HepG2 (cell line): ENCODE measurements around the gene CASS4. TPM values are rescaled to one million over a fixed set of nuclear protein-coding genes. Genes with fewer than 3 reads are reported as not detected.

Source experiments
- ATAC-seq: fragments of 200-7000 bp; cut with Tn5 transposase; 3 replicates; pipeline ENCODE4 v1.9.1; 2020; ENCODE audit warnings: mild to moderate bottlenecking, moderate library complexity
- BruUV-seq: library from RNA; stranded (reverse); fragments of 400-500 nt; replicated peaks from 2 replicates; lab custom pipeline; 2021; lab: Mats Ljungman, UMichigan
- CTCF ChIA-PET: fragments of 300-600 bp; formaldehyde crosslinking; extraction: SDS; loops from one replicate; lab custom pipeline; 2021; ENCODE audit warnings: low total read pairs, inconsistent platforms, low intra/inter-chr PET ratio; lab: Yijun Ruan, JAX
- POLR2A ChIA-PET: fragments of 350-600 bp; sonication (Branson Sonifier 250); formaldehyde crosslinking; loops from one replicate; lab custom pipeline; 2020; ENCODE audit warnings: antibody characterized with exemption, inconsistent platforms; lab: Yijun Ruan, JAX
- DNase-seq: peaks from one replicate; pipeline ENCODE4 v3.0.0-alpha.2; 2015; ENCODE audit warnings: low spot score
- FAIRE-seq: peaks from 3 replicates; lab custom pipeline; 2011; peaks lifted over from hg19 to GRCh38; lab: Jason Lieb, UNC
- H2AFZ ChIP-seq: one replicate; pipeline ENCODE4 v1.6.1; 2011; ENCODE audit warnings: low read length, inconsistent platforms
- H3K27ac ChIP-seq: fragments of 300-600 bp; 3 replicates; pipeline ENCODE4 v1.8.0; 2011; ENCODE audit warnings: mixed run types, mild to moderate bottlenecking, mixed read lengths, low read length, inconsistent platforms; ENCODE audit not compliant: insufficient read depth; ENCODE audit errors: extremely low read length
- H3K27me3 ChIP-seq, 2 experiments: fragments of 200-600 bp in 1 of 2; 2 replicates in 1 of 2; 3 replicates in 1 of 2; pipeline versions ENCODE4 v1.6.0 to v1.8.0; 2011; ENCODE audit warnings: low read length in 2 of 2, mild to moderate bottlenecking in 2 of 2, moderate library complexity in 2 of 2, inconsistent platforms in 1 of 2; ENCODE audit not compliant: insufficient read depth in 2 of 2, control insufficient read depth in 1 of 2
- H3K36me3 ChIP-seq, 2 experiments: fragments of 200-600 bp in 1 of 2; replicated peaks in 1 of 2; 2 replicates in 1 of 2; 3 replicates in 1 of 2; pipeline versions ENCODE4 v1.5.1 to v1.8.0; 2011; ENCODE audit warnings: low read length in 2 of 2, inconsistent platforms in 1 of 2; ENCODE audit not compliant: insufficient read depth in 2 of 2, control insufficient read depth in 1 of 2
- H3K4me1 ChIP-seq: 2 replicates; pipeline ENCODE4 v1.5.1; 2012; ENCODE audit warnings: low read length, inconsistent platforms; ENCODE audit not compliant: insufficient read depth
- H3K4me2 ChIP-seq: 2 replicates; pipeline ENCODE4 v1.6.0; 2011; ENCODE audit warnings: low read depth, low read length, inconsistent platforms
- H3K4me3 ChIP-seq, 3 experiments: fragments of 200-600 bp in 1 of 3; sonication (generic), shearing (Covaris generic) in 1 of 3; replicated peaks in 1 of 3; 2 replicates each; pipeline ENCODE4 v1.5.1; 2011 to 2016; ENCODE audit warnings: low read length in 3 of 3, inconsistent platforms in 2 of 3, low read depth in 2 of 3, mild to moderate bottlenecking in 2 of 3, control low read depth in 1 of 3, mixed read lengths in 1 of 3; ENCODE audit not compliant: insufficient read depth in 1 of 3
- H3K79me2 ChIP-seq: one replicate; pipeline ENCODE4 v1.6.1; 2011; ENCODE audit warnings: low read length, inconsistent platforms; ENCODE audit not compliant: insufficient read depth
- H3K9ac ChIP-seq: 2 replicates; pipeline ENCODE4 v1.6.0; 2011; ENCODE audit warnings: mild to moderate bottlenecking, low read depth, low read length, inconsistent platforms; ENCODE audit not compliant: insufficient read depth
- H3K9me3 ChIP-seq: 2 replicates; pipeline ENCODE4 v1.5.1; 2012; ENCODE audit warnings: mild to moderate bottlenecking, low read length
- H4K20me1 ChIP-seq: 2 replicates; pipeline ENCODE4 v1.6.0; 2011; ENCODE audit warnings: inconsistent platforms, mild to moderate bottlenecking, low read length, moderate library complexity; ENCODE audit not compliant: insufficient read depth
- ESRRA ChIP-seq: sonication (generic); formaldehyde crosslinking; IDR thresholded peaks from 2 replicates; pipeline ENCODE4 v1.5.1; 2020; ENCODE audit warnings: mild to moderate bottlenecking, low read depth, missing genetic modification reagents
- ETV6 ChIP-seq: sonication (generic); formaldehyde crosslinking; conservative IDR thresholded peaks from 2 replicates; pipeline ENCODE4 v1.4.0; 2020; ENCODE audit warnings: missing genetic modification reagents
- GATAD2A ChIP-seq: IDR thresholded peaks from 2 replicates; pipeline ENCODE4 v1.6.1; 2016
- IKZF4 ChIP-seq: sonication (generic); formaldehyde crosslinking; IDR thresholded peaks from 2 replicates; pipeline ENCODE4 v1.5.1; 2020; ENCODE audit warnings: borderline replicate concordance, mild to moderate bottlenecking, low read depth, missing genetic modification reagents; ENCODE audit errors: not compliant biosample characterization
- NFKBIZ ChIP-seq: IDR thresholded peaks from 2 replicates; pipeline ENCODE4 v1.6.1; 2018; ENCODE audit warnings: missing genetic modification reagents, missing compliant biosample characterization
- PHF21A ChIP-seq: sonication (generic); formaldehyde crosslinking; IDR thresholded peaks from 2 replicates; pipeline ENCODE4 v1.5.0; 2020; ENCODE audit warnings: mild to moderate bottlenecking, missing genetic modification reagents
- PHF8 ChIP-seq: sonication (generic); formaldehyde crosslinking; IDR thresholded peaks from 2 replicates; pipeline ENCODE4 v1.5.0; 2020; ENCODE audit warnings: missing genetic modification reagents
- SMAD9 ChIP-seq: sonication (generic); formaldehyde crosslinking; IDR thresholded peaks from 2 replicates; pipeline ENCODE4 v1.5.1; 2020; ENCODE audit warnings: mild to moderate bottlenecking, missing genetic modification reagents
- TEAD3 ChIP-seq: optimal IDR thresholded peaks from 2 replicates; pipeline ENCODE3; 2016; ENCODE audit warnings: borderline replicate concordance
- ZNF432 ChIP-seq: sonication (generic); formaldehyde crosslinking; IDR thresholded peaks from 2 replicates; pipeline ENCODE4 v1.5.0; 2020; ENCODE audit warnings: missing genetic modification reagents, mild to moderate bottlenecking, borderline replicate concordance
- ZNF556 ChIP-seq: sonication (generic); formaldehyde crosslinking; IDR thresholded peaks from 2 replicates; pipeline ENCODE4 v1.4.0; 2020; ENCODE audit warnings: mild to moderate bottlenecking, missing genetic modification reagents, borderline replicate concordance
- ZNF557 ChIP-seq: sonication (generic); formaldehyde crosslinking; IDR thresholded peaks from 2 replicates; pipeline ENCODE4 v1.4.0; 2020; ENCODE audit warnings: missing genetic modification reagents
- ZNF713 ChIP-seq: sonication (generic); formaldehyde crosslinking; IDR thresholded peaks from 2 replicates; pipeline ENCODE4 v1.4.0; 2020; ENCODE audit warnings: mild to moderate bottlenecking, missing genetic modification reagents
- ZNF792 ChIP-seq: IDR thresholded peaks from 2 replicates; pipeline ENCODE4 v1.6.1; 2016
- WGBS: methylation state at CpG from one replicate; pipeline ENCODE4 v1.1.6; 2017; ENCODE audit warnings: low lambda C conversion rate; 5-methylcytosine and 5-hydroxymethylcytosine counted together
- in situ Hi-C: cut with HindIII; loops from 2 replicates; pipeline ENCODE4 v1.10.0; 2017; ENCODE audit warnings: low pct_unique_long_range_greater_than_20kb; ENCODE audit not compliant: extremely low pct_ligation_motif_present
- intact Hi-C: fragments of 100-400 bp; cut with micrococcal nuclease; formaldehyde crosslinking; loops from one replicate; pipeline ENCODE4 v1.10.0; 2022; ENCODE audit not compliant: unreplicated experiment
- polyA plus RNA-seq, 8 experiments: library from polyadenylated mRNA; depleted of rRNA in 3 of 8; stranded (reverse) in 7 of 8; unstranded in 1 of 8; fragments of >200 nt; fragmentation: Illumina TruSeq in 4 of 8; extraction: Trizol in 4 of 8; gene quantifications; 2 replicates each; pipeline versions ENCODE4 v1.2.1 to v1.2.3, GENCODE V29; 2011 to 2016; ENCODE audit warnings: low read depth in 4 of 8, missing spikeins in 1 of 8, mixed read lengths in 1 of 8; ENCODE audit not compliant: insufficient read depth in 1 of 8
- total RNA-seq, 5 experiments: library from RNA; depleted of rRNA; stranded (reverse); fragments of >200 nt; fragmentation: Illumina TruSeq; extraction: Trizol; gene quantifications; 2 replicates each; pipeline ENCODE4 v1.2.3, GENCODE V29; 2016; ENCODE audit warnings: low read depth in 1 of 5
- TF ChIP-seq, protein P1 (sequence below): sonication (generic); formaldehyde crosslinking; conservative IDR thresholded peaks from 2 replicates; pipeline ENCODE4 v1.4.0; 2020; ENCODE audit warnings: missing genetic modification reagents
- TF ChIP-seq, protein P2 (sequence below): sonication (generic); formaldehyde crosslinking; IDR thresholded peaks from 2 replicates; pipeline ENCODE4 v1.9.0; 2021; ENCODE audit warnings: missing genetic modification reagents, borderline replicate concordance
- TF ChIP-seq, protein P3 (sequence below): sonication (generic); formaldehyde crosslinking; IDR thresholded peaks from 2 replicates; pipeline ENCODE4 v1.5.0; 2020; ENCODE audit warnings: missing genetic modification reagents
- TF ChIP-seq, protein P4 (sequence below): sonication (generic); formaldehyde crosslinking; IDR thresholded peaks from 2 replicates; pipeline ENCODE4 v1.5.1; 2020; ENCODE audit warnings: mild to moderate bottlenecking, moderate library complexity, missing genetic modification reagents

CASS4 gene
- total and polyA plus RNA-seq, 2 of the 13 experiments (the other 11 are each of a cell fraction or from before 2014, with no cell fraction given) = 0.17 to 0.49 TPM

DNA sequence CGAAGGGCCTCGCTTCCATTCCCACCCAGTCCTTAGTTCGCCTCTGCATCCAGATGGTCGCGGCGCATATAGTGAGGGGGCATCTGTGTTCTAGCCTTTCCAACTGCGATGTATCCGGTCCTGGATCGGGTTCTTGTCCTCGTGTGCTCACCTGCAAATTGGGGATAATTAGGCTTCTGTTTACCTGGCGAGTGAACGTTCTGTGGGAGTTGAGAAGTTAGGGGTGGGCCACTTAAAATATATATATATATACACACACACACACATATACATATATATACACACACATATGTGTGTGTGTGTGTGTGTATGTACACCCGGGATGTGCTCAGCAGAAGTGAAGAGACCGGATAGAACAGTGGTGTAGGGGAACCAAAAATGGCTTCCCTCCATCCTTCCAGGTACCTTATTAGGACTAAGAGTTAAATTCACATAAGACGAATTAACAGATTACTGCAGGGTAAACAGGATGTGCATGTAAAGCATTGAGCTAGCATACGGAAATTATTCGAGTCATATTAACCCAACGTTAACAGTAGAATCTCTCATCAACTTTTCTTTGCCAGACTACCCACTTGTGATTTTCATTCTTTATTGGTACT lies 19.1 kb upstream of the CASS4 start (continued):
- TF ChIP-seq PHF8 (CRISPR knock-in tag) (peak; percentile 56; the same call in 1 of the 2 replicates), ZNF432 (no peak), SMAD9 (CRISPR knock-in tag) (0 out of 2 replicates have a peak, but pooled peaks have one; percentile 9)
- TF ChIP-seq, protein P1, sequence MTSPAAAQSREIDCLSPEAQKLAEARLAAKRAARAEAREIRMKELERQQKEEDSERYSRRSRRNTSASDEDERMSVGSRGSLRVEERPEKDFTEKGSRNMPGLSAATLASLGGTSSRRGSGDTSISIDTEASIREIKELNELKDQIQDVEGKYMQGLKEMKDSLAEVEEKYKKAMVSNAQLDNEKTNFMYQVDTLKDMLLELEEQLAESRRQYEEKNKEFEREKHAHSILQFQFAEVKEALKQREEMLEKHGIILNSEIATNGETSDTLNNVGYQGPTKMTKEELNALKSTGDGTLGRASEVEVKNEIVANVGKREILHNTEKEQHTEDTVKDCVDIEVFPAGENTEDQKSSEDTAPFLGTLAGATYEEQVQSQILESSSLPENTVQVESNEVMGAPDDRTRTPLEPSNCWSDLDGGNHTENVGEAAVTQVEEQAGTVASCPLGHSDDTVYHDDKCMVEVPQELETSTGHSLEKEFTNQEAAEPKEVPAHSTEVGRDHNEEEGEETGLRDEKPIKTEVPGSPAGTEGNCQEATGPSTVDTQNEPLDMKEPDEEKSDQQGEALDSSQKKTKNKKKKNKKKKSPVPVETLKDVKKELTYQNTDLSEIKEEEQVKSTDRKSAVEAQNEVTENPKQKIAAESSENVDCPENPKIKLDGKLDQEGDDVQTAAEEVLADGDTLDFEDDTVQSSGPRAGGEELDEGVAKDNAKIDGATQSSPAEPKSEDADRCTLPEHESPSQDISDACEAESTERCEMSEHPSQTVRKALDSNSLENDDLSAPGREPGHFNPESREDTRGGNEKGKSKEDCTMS (CRISPR knock-in tag) = 0 out of 2 replicates have a peak, but pooled peaks have one; percentile 7
- TF ChIP-seq, all 625 proteins: peak for 26

DNA sequence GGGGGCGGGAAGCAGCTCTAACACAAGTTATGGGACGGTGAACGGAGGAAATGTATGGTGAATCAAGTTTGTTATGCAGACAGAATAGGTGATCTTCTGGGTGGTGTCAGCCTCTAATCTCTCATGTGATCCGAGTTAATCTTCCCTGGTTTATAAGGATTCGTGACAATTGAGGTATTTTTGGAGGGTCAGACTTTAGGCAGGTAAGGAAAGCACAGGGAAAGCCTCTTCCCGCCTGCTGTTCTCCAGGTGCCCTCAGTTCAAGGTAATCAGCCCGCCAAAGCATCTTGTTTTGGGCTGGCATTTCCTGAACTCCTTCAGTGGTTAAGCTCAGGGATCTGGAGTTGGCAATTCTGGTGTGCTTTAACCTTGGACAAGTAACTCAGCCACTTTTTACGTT lies 18.4 kb upstream of the CASS4 start:
- peak overlapping the region; percentile 94 for H3K4me2 ChIP-seq
- no peaks in the 10 kb centered on the region for H3K9me3 ChIP-seq
- H3K36me3 ChIP-seq = peaks cover 21 to 47% of the 10 kb centered on the region in 2 experiments
- BruUV-seq = no TSS peak
- peak overlapping the region; percentile 93 for H3K9ac ChIP-seq
- DNase-seq = no peak
- peaks cover 38% of the 10 kb centered on the region for H3K4me1 ChIP-seq
- H3K4me3 ChIP-seq = peak overlapping the region; percentile 92 to 94 (median 93)
- no peak overlapping the region for H2AFZ ChIP-seq
- 62% methylated on average over 8 of the region's 8 CpGs for WGBS
- no peaks in the 10 kb centered on the region for H4K20me1 ChIP-seq
- intact Hi-C loops = loop anchor here (2.0 kb wide), 2 partner anchors 31 to 75 kb away; partner anchors contain the start of gene RTF2
- H3K79me2 ChIP-seq = peaks cover 60% of the 10 kb centered on the region
- ChIA-PET POLR2A (interaction anchor here (1.6 to 4.1 kb wide), 3 partner anchors 17 to 35 kb away, joined by 3 to 91 read pairs (median 50); partner anchors contain the start of genes CASS4 and FAM210B), CTCF (no interaction called here)
- peak overlapping the region; percentile 88 for H3K27ac ChIP-seq
- no peak for FAIRE-seq
- peaks cover 0 to 4% of the 10 kb centered on the region in 2 experiments; a peak in 1 of 5 replicates for H3K27me3 ChIP-seq
- no peak for ATAC-seq
- in situ Hi-C loops = no loop called here
- TF ChIP-seq ESRRA (CRISPR knock-in tag) (no peak), TEAD3 (CRISPR knock-in tag) (peak; percentile 31), ZNF792 (CRISPR knock-in tag) (no peak), ZNF556 (CRISPR knock-in tag) (no peak), GATAD2A (CRISPR knock-in tag) (no peak), ZNF713 (CRISPR knock-in tag) (no peak), ZNF557 (CRISPR knock-in tag) (no peak), IKZF4 (CRISPR knock-in tag) (no peak), ETV6 (CRISPR knock-in tag) (no peak), NFKBIZ (CRISPR knock-in tag) (no peak), PHF21A (CRISPR knock-in tag) (no peak)
- TF ChIP-seq, protein P2, sequence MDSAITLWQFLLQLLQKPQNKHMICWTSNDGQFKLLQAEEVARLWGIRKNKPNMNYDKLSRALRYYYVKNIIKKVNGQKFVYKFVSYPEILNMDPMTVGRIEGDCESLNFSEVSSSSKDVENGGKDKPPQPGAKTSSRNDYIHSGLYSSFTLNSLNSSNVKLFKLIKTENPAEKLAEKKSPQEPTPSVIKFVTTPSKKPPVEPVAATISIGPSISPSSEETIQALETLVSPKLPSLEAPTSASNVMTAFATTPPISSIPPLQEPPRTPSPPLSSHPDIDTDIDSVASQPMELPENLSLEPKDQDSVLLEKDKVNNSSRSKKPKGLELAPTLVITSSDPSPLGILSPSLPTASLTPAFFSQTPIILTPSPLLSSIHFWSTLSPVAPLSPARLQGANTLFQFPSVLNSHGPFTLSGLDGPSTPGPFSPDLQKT = no peak
- TF ChIP-seq, protein P3, sequence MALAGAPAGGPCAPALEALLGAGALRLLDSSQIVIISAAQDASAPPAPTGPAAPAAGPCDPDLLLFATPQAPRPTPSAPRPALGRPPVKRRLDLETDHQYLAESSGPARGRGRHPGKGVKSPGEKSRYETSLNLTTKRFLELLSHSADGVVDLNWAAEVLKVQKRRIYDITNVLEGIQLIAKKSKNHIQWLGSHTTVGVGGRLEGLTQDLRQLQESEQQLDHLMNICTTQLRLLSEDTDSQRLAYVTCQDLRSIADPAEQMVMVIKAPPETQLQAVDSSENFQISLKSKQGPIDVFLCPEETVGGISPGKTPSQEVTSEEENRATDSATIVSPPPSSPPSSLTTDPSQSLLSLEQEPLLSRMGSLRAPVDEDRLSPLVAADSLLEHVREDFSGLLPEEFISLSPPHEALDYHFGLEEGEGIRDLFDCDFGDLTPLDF (CRISPR knock-in tag) = no peak
- TF ChIP-seq, protein P4, sequence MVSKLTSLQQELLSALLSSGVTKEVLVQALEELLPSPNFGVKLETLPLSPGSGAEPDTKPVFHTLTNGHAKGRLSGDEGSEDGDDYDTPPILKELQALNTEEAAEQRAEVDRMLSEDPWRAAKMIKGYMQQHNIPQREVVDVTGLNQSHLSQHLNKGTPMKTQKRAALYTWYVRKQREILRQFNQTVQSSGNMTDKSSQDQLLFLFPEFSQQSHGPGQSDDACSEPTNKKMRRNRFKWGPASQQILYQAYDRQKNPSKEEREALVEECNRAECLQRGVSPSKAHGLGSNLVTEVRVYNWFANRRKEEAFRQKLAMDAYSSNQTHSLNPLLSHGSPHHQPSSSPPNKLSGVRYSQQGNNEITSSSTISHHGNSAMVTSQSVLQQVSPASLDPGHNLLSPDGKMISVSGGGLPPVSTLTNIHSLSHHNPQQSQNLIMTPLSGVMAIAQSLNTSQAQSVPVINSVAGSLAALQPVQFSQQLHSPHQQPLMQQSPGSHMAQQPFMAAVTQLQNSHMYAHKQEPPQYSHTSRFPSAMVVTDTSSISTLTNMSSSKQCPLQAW = no peak
